ENCODE results near the gene SLC16A13. TPM values are rescaled to one million over a fixed set of nuclear protein-coding genes. Genes with fewer than 3 reads are reported as not detected.
"Not testable (repeated sequence)": the region's sequence is repeated elsewhere in the genome, so short reads cannot be mapped to it uniquely, and the experiment has no call there.

SLC16A13 gene
- total RNA-seq, 2 experiments from 2014 or later = 26.8 to 28.9 TPM

DNA sequence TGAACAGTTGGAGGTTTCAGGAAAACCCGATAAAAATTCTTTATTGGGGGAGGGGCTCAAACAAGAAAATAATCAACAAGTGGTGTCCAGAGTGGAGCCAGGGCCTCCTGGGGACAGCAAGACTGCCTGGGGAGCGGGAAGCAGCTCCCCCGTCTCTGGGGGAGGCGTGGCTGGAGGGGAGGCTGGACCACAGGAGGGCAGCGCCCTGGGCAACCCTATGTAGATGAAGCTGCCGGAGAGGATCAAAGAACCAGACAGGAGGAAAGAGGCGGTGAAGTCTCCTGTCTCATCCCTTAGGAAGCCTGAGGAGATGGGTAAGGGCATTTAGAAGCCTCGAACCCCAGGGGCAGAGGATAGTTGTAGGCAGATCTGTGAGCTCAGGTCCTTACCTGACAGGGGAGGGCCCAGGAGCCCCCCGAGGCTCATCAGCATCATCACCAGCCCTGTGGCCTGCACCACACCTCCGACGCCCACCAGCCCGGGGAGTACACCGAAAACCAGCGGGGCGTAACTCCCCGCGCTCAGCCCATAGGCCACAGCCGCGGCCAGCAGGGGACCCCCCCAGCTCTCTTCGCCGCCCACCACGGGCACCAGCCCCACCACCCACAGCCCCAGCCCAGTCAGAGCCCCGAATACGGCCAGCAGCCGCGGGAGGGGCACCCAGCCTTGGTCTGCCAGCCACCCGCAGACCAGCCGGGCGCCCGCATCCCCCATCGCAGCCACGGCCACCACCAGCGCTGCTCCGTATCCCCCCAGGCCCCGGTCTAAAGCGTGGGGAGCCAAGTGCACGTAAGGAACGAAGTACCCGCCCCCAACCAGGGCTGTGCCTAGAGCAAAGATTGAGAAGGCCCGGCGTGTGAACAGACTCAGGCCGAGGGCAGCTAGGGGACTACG lies 6.0 kb downstream of the SLC16A13 start:
- Mint-ChIP-seq H3K27ac (no peak overlapping the region), H3K4me1 (peaks cover 56% of the 10 kb centered on the region), H3K36me3 (ENCODE audit: low read depth) (peaks cover 14% of the 10 kb centered on the region), H3K4me3 (peak overlapping the region; percentile 41), H3K27me3 (peaks cover 20% of the 10 kb centered on the region), H3K9me3 (no peaks in the 10 kb centered on the region)
- DNase-seq = no peak
- ChIA-PET POLR2A (interaction anchor here (0.8 to 1.4 kb wide), 6 partner anchors 9 to 136 kb away, joined by 3 to 4 read pairs (median 3); partner anchors contain the start of gene RNASEK), CTCF (interaction anchor here (1.0 kb wide), 2 partner anchors 9 to 90 kb away, joined by 3 read pairs; no protein-coding TSS in a partner anchor)

DNA sequence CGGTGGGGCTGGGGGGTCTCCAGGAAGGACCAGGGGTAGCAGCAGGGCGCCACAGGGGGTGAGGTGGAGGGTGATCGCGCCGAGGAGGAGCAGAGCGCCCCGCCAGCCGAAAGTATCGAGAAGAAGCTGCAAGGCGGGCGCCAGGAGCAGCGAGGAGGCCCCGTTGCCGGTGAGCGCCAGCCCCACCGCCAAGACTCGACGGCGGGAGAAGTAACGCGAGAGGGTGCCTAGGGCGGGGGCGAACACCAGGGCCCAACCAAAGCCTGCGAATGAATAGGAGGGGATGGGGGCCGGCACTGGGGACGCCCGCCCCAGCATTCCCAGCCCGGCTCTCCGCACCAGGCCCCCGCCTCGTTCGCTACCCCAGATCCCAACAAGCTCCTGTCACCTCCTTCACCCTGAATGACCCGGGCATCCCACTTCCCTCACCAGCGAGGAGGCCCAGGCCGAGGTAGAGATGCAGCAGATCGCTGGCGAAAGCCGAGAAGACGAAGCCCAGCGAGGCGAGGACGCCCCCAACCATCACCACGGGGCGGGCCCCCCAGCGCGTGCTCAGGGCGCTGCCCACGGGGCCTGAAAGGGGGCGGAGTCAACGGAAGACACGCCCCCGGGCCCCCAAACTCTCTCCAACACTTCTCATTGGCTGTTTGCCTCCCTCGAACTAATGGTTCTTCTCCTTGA lies 6.8 kb downstream of the SLC16A13 start:
- Mint-ChIP-seq H3K36me3 (ENCODE audit: low read depth) (peaks cover 14% of the 10 kb centered on the region), H3K4me1 (peaks cover 58% of the 10 kb centered on the region), H3K27me3 (peaks cover 20% of the 10 kb centered on the region), H3K4me3 (peak overlapping the region; percentile 56), H3K9me3 (no peaks in the 10 kb centered on the region), H3K27ac (no peak overlapping the region)
- no peak for DNase-seq
- ChIA-PET CTCF (interaction anchor here (1.0 kb wide), 3 partner anchors 8 to 132 kb away, joined by 3 read pairs; no protein-coding TSS in a partner anchor), POLR2A (interaction anchor here (0.9 to 1.4 kb wide), 5 partner anchors 22 to 135 kb away, joined by 3 to 4 read pairs (median 3); partner anchors contain the start of gene RNASEK)

DNA sequence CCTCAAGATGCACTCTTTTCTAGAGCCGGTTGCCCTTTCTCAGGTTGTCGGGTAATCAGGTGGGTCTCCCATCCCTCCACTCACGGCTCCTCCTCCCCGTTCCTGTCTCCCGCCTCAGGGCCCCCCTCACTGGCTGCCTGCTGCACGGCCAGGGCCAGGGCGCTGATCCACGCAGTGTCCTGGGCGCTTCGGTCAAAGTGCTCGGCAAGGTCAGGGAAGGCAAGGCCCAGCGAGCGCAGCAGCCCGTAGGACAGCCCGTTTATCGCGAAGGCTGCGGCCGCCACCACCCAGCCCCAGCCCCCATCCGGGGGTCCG lies 7.3 kb downstream of the SLC16A13 start:
- H3K27ac Mint-ChIP-seq = no peak overlapping the region
- peaks cover 14% of the 10 kb centered on the region for H3K36me3 Mint-ChIP-seq (ENCODE audit: low read depth)
- peaks cover 55% of the 10 kb centered on the region for H3K4me1 Mint-ChIP-seq
- CTCF ChIA-PET = interaction anchor here (1.0 kb wide), 2 partner anchors 8 to 132 kb away, joined by 3 read pairs; no protein-coding TSS in a partner anchor
- POLR2A ChIA-PET = interaction anchor here (0.6 to 1.4 kb wide), 3 partner anchors 22 to 1081 kb away, joined by 3 to 4 read pairs (median 3); no protein-coding TSS in a partner anchor
- peaks cover 20% of the 10 kb centered on the region for H3K27me3 Mint-ChIP-seq
- no peak for DNase-seq
- H3K4me3 Mint-ChIP-seq = peak overlapping the region; percentile 56
- no peaks in the 10 kb centered on the region for H3K9me3 Mint-ChIP-seq

DNA sequence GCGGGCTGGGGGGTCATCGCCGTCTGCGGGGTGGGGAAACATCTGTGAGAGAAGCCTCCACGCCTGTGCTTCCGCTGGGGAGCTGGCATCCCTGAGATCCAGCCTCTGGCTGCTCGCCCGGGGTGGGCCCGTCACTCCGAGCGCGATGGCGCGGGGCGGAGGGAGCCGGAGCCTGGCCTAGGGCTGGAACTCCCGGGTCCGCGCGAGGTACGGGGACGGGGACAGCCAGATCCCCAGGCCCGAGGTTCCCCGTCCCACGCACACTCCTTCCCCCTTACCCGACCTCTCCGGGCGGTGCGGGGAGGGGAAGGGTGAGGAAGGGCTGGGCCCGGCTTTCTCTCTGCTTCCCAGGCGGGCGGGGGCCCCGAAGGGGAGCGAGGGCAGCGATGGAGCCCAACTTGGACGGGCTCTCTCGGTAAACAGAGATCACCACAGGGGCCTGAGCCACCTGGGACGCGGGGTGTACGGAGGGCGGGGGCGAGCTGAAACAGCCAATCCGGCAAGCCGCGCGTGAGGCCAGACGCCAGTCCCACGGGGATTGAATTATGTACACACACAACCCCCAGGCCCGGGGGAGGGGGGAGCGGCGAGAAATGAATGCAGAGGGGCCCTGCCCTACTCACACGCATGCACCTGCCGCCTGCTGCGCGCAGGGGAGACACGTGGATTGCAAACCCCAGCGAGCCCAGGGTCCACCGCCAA lies 7.8 kb downstream of the SLC16A13 start, which contains the start of gene SLC16A11:
TSS of gene SLC16A11 (minus strand) at position 596 of the 702 bp plus-strand sequence. CDS start at position 17, 579 bp downstream.
- POLR2A ChIA-PET = interaction anchor here (0.6 to 1.3 kb wide), 2 partner anchors 8 to 1081 kb away, joined by 3 to 9 read pairs; partner anchors contain the start of gene SLC16A13
- Mint-ChIP-seq H3K4me3 (peak within 1 kb of the TSS; percentile 56), H3K4me1 (peaks cover 50% of the 10 kb centered on the region), H3K36me3 (ENCODE audit: low read depth) (peaks cover 10% of the 10 kb centered on the region), H3K9me3 (no peaks in the 10 kb centered on the region), H3K27ac (no peak within 1 kb of the TSS), H3K27me3 (peaks cover 20% of the 10 kb centered on the region)
- no peak for DNase-seq
- CTCF ChIA-PET = interaction anchor here (1.0 to 13.6 kb wide), 3 partner anchors 21 to 133 kb away, joined by 3 to 290 read pairs (median 27); partner anchors contain the start of gene BCL6B

DNA sequence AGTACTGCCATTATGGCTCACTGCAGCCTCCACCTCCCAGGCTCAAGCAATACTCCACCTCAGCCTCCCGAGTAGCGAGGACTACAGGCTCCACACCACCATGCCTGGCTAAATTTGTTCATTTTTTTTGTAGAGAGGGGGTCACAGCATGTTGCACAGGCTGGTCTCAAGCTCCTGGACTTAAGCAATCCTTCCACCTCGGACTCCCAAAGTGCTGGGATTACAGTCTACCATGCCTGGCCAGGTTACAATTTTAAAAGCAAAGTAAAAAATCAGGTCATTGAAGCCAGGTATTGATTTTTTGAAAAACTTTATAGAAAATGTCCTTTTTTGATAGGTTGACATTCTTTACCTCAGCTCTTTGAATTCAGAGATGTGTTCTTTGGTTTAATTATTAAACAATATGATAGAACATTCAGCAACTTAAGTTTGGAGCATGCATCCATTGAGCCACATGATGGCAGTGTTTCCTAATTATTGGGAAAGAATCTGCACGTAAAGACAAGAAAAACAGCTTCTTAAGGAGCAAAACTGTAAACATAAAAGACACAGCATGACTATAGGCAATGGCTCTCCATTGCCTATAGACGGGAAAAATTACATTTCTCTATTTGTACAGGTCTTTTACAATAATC lies 9.8 kb downstream of the SLC16A13 start:
- Mint-ChIP-seq H3K27me3 (peaks cover 24% of the 10 kb centered on the region), H3K9me3 (no peaks in the 10 kb centered on the region), H3K27ac (no peak overlapping the region), H3K4me3 (peak overlapping the region; percentile 73), H3K36me3 (ENCODE audit: low read depth) (no peaks in the 10 kb centered on the region), H3K4me1 (peaks cover 39% of the 10 kb centered on the region)
- DNase-seq = peak; percentile 51
- POLR2A ChIA-PET = interaction anchor here (0.6 to 2.2 kb wide), 20 partner anchors 8 to 642 kb away, joined by 3 to 34 read pairs (median 4); partner anchors contain the start of genes FXR2, KCTD11, RNASEK and SLC16A13
- CTCF ChIA-PET = interaction anchor here (0.7 to 13.6 kb wide), 29 partner anchors 9 to 642 kb away, joined by 3 to 290 read pairs (median 5); partner anchors contain the start of genes BCL6B, PHF23, SENP3 and SLC16A13

DNA sequence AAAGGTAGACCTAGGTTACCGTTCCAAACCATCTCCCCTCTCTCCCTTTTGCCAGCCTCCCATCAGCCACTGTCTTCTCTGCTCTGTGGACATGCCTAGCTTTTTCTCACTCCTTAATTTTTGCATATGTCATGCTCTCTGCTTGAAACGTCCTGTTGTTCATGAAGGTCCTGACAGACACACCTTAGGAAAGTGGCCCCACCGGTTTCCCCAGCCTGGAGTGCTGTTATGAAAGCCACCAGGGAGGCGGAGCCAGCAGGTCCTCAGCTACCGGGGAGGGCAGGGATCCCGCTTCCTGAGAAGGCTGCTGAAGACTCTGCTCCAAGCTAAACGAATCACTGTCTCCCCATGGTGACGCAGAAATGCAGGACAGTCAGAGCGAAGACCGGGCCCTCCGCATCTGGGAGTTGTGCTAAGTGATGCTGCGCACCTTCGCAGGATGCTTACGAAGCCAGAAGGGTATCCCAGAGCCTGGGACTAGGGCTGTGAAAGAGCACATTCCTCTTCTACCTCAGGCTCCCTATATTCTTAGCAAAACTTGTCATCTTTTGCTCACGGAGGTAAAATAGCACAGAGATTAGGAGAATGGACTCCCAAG lies 10.4 kb downstream of the SLC16A13 start:
- DNase-seq = peak; percentile 47
- Mint-ChIP-seq H3K36me3 (ENCODE audit: low read depth) (no peaks in the 10 kb centered on the region), H3K4me1 (peaks cover 39% of the 10 kb centered on the region), H3K27me3 (peaks cover 24% of the 10 kb centered on the region), H3K27ac (peak overlapping the region; percentile 63), H3K9me3 (no peaks in the 10 kb centered on the region), H3K4me3 (peak overlapping the region; percentile 73)
- POLR2A ChIA-PET = interaction anchor here (0.6 to 2.2 kb wide), 20 partner anchors 9 to 641 kb away, joined by 3 to 34 read pairs (median 4); partner anchors contain the start of genes KCTD11, RNASEK, SLC16A13 and TP53
- CTCF ChIA-PET = interaction anchor here (1.0 to 13.6 kb wide), 28 partner anchors 8 to 641 kb away, joined by 3 to 290 read pairs (median 5); partner anchors contain the start of genes BCL6B, PHF23, SENP3 and SLC16A13

DNA sequence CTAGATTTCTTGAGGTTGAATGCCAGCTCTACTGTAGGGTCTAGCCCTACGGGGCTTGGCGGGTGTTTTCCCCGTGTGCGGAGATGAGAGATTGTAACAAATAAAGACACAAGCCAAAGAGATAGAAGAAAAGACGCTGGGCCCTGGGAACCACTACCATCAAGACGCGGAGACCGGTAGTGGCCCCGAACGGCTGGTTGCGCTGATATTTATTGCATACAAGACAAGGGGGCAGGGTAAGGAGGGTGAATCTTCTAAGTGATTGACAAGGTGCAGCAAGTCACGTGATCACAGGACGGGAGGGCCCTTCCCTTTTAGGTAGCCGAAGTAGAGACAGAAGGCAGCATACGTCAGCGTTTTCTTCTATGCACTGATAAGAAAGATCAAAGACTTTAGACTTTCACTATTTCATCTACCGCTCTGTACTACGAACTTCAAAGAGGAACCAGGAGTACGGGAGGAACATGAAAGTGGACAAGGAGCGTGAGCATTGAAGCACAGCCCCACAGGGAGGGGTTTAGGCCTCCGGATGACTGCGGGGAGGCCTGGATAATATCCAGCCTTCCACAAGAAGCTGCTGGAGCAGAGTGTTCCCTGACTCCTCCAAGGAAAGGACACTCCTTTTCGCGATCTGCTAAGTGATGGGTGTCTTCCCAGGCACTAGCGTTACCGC lies 11.0 kb downstream of the SLC16A13 start:
- POLR2A ChIA-PET = interaction anchor here (1.0 to 2.2 kb wide), 15 partner anchors 9 to 640 kb away, joined by 3 to 34 read pairs (median 5); partner anchors contain the start of genes SLC16A13 and TP53
- Mint-ChIP-seq H3K27ac (peak overlapping the region; percentile 63), H3K4me3 (peak overlapping the region; percentile 73), H3K27me3 (peaks cover 21% of the 10 kb centered on the region), H3K4me1 (peaks cover 34% of the 10 kb centered on the region)
- CTCF ChIA-PET = interaction anchor here (0.7 to 13.6 kb wide), 22 partner anchors 10 to 641 kb away, joined by 3 to 290 read pairs (median 5); partner anchors contain the start of genes SENP3, SLC16A13 and TP53
- not testable (repeated sequence) for H3K9me3 Mint-ChIP-seq; H3K36me3 Mint-ChIP-seq (ENCODE audit: low read depth)
- peak; percentile 82 for DNase-seq

DNA sequence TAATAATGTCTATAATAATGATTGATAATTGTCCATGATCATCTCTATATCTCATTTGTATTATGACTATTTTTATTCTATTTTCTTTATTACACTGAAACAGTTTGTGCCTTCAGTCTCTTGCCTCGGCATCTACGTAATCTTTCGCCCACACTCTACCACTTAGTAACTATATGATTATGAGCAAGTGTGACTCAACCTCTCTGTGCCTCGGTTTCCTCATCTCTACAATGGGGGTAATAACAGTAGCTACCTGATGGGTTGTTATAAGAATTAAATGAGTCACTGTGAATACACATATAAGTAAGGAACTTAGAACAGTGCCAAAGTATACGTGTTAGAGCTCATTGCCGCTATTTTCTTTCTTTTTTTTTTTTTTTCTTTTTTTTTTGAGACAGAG lies 11.8 kb downstream of the SLC16A13 start:
- Mint-ChIP-seq H3K9me3 (no peaks in the 10 kb centered on the region), H3K27me3 (peaks cover 16% of the 10 kb centered on the region), H3K4me1 (peaks cover 29% of the 10 kb centered on the region), H3K36me3 (ENCODE audit: low read depth) (no peaks in the 10 kb centered on the region), H3K4me3 (peak overlapping the region; percentile 38), H3K27ac (no peak overlapping the region)
- POLR2A ChIA-PET = interaction anchor here (0.6 to 1.3 kb wide), 2 partner anchors 12 to 32 kb away, joined by 3 to 5 read pairs; partner anchors contain the start of gene SLC16A13
- no peak for DNase-seq
- CTCF ChIA-PET = interaction anchor here (0.7 to 13.6 kb wide), 7 partner anchors 12 to 248 kb away, joined by 3 to 290 read pairs (median 5); partner anchors contain the start of gene SLC16A13

DNA sequence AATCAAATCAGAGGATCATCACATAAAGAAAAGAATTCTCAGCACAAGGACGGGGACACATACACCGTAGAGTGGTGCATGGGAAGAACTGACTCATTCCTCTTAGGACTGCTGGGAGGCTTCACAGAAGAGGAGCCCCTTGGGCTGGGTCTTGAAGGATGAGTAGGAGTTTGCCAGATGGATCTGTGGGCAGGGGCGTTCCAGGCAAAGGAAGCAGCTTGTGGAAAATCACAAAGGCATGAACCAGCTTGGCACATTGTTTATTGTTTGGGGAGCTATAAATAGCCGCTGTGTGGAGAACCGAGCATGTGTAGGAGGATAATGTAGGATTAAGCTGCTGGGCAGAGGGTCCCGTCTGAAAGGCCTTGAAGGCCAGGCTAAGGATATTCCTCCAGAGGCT lies 13.2 kb downstream of the SLC16A13 start:
- H3K9me3 Mint-ChIP-seq = no peaks in the 10 kb centered on the region
- DNase-seq = no peak
- H3K27ac Mint-ChIP-seq = no peak overlapping the region
- no peak overlapping the region for H3K4me3 Mint-ChIP-seq
- H3K27me3 Mint-ChIP-seq = peaks cover 10% of the 10 kb centered on the region
- H3K4me1 Mint-ChIP-seq = peaks cover 19% of the 10 kb centered on the region
- H3K36me3 Mint-ChIP-seq (ENCODE audit: low read depth) = no peaks in the 10 kb centered on the region
- ChIA-PET CTCF (interaction anchor here (13.6 kb wide), 1 partner anchor 88 kb away, joined by 290 read pairs; no protein-coding TSS in a partner anchor), POLR2A (interaction anchor here (0.9 kb wide), 1 partner anchor 170 kb away, joined by 3 read pairs; the partner anchor contains the start of gene DLG4)

DNA sequence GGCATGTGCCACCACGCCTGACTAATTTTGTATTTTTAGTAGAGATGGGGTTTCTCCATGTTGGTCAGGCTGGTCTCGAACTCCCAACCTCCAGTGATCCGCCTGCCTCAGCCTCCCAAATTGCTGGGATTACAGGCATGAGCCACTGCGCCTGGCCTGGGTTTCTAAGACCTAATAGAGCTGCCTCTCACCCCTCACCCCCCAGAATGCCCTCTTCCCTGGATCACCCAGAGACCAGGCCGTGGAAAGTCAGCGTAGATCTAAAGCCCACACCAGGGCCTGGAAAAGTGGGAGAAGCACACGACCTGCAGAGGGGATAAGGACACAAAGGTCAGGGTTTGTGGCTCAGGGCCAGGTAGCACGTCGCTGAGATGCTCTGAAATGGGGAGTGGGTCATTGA lies 14.8 kb downstream of the SLC16A13 start:
- H3K9me3 Mint-ChIP-seq; H3K27ac Mint-ChIP-seq; POLR2A ChIA-PET; DNase-seq; H3K36me3 Mint-ChIP-seq (ENCODE audit: low read depth); H3K27me3 Mint-ChIP-seq; H3K4me3 Mint-ChIP-seq: not testable (repeated sequence)
- CTCF ChIA-PET = interaction anchor here (0.8 to 13.6 kb wide), 4 partner anchors 8 to 127 kb away, joined by 3 to 290 read pairs (median 4); no protein-coding TSS in a partner anchor
- peaks cover 18% of the 10 kb centered on the region for H3K4me1 Mint-ChIP-seq

All from activated CD4-positive, alpha-beta memory T cell treated with anti-CD3 and anti-CD28 coated beads, Interleukin-2, amount 10 ng/mL, durations not matched to agents 7 days and 5 days (primary cell).